Trophoblast cell (in vitro differentiated cells and primary cell): Measurements from ENCODE around the gene LITAF.

Source experiments
- DNase-seq, 2 donors: peaks; one replicate each; pipeline ENCODE4 v3.0.0-alpha.2; 2016
- H2AFZ ChIP-seq: 2 replicates; pipeline ENCODE4 v1.6.1; 2013; ENCODE audit warnings: low read length, moderate library complexity, mild to moderate bottlenecking; ENCODE audit not compliant: insufficient read depth, poor library complexity
- H2AK5ac ChIP-seq: 2 replicates; pipeline ENCODE4 v1.6.1; 2013; ENCODE audit warnings: mild to moderate bottlenecking, low read length
- H2BK120ac ChIP-seq: 2 replicates; pipeline ENCODE4 v1.6.1; 2013; ENCODE audit warnings: low read length, mild to moderate bottlenecking, moderate library complexity; ENCODE audit not compliant: insufficient read depth, poor library complexity
- H2BK12ac ChIP-seq: 2 replicates; pipeline ENCODE4 v1.6.1; 2013; ENCODE audit warnings: mild to moderate bottlenecking, low read length, moderate library complexity
- H2BK5ac ChIP-seq: 2 replicates; pipeline ENCODE4 v1.6.1; 2013; ENCODE audit warnings: low read length, low read depth, moderate library complexity, mild to moderate bottlenecking; ENCODE audit not compliant: poor library complexity
- H3K14ac ChIP-seq: 2 replicates; pipeline ENCODE4 v1.6.1; 2013; ENCODE audit warnings: mild to moderate bottlenecking, low read length
- H3K18ac ChIP-seq: 2 replicates; pipeline ENCODE4 v1.6.1; 2013; ENCODE audit warnings: mild to moderate bottlenecking, low read length
- H3K23ac ChIP-seq: 2 replicates; pipeline ENCODE4 v1.6.1; 2013; ENCODE audit warnings: low read length
- H3K27ac ChIP-seq: 2 replicates; pipeline ENCODE4 v1.5.1; 2013; ENCODE audit warnings: low read depth, mild to moderate bottlenecking, inconsistent platforms, low read length, moderate library complexity
- H3K27me3 ChIP-seq: 2 replicates; pipeline ENCODE4 v1.6.1; 2013; ENCODE audit warnings: inconsistent platforms, mild to moderate bottlenecking, low read length, moderate library complexity; ENCODE audit not compliant: insufficient read depth
- H3K36me3 ChIP-seq, 2 experiments: 1 replicate in 1 of 2; 2 replicates in 1 of 2; pipeline ENCODE4 v1.6.1; 2013; ENCODE audit warnings: low read length in 2 of 2, mild to moderate bottlenecking in 2 of 2, moderate library complexity in 1 of 2; ENCODE audit not compliant: insufficient read depth in 2 of 2, control insufficient read depth in 1 of 2
- H3K4ac ChIP-seq: 2 replicates; pipeline ENCODE4 v1.6.1; 2013; ENCODE audit warnings: low read depth, mild to moderate bottlenecking, low read length, moderate library complexity
- H3K4me1 ChIP-seq, 2 experiments: 1 replicate in 1 of 2; 2 replicates in 1 of 2; pipeline ENCODE4 v1.6.1; 2013; ENCODE audit warnings: low read length in 2 of 2, mild to moderate bottlenecking in 2 of 2, moderate library complexity in 1 of 2; ENCODE audit not compliant: insufficient read depth in 2 of 2, control insufficient read depth in 1 of 2
- H3K4me2 ChIP-seq: 2 replicates; pipeline ENCODE4 v1.6.1; 2013; ENCODE audit warnings: inconsistent platforms, mild to moderate bottlenecking, low read length, moderate library complexity
- H3K4me3 ChIP-seq: 2 replicates; pipeline ENCODE4 v1.5.1; 2013; ENCODE audit warnings: mild to moderate bottlenecking, low read depth, low read length, inconsistent platforms
- H3K79me1 ChIP-seq: one replicate; pipeline ENCODE4 v1.6.1; 2013; ENCODE audit warnings: low read length
- H3K79me2 ChIP-seq: 2 replicates; pipeline ENCODE4 v1.6.1; 2013; ENCODE audit warnings: low read length, mild to moderate bottlenecking; ENCODE audit not compliant: control insufficient read depth, insufficient read depth, poor library complexity
- H3K9ac ChIP-seq: 2 replicates; pipeline ENCODE4 v1.6.1; 2013; ENCODE audit warnings: mild to moderate bottlenecking, low read length
- H3K9me3 ChIP-seq: 2 replicates; pipeline ENCODE4 v1.6.1; 2013; ENCODE audit warnings: low read depth, mild to moderate bottlenecking, control low read depth, inconsistent platforms, low read length; ENCODE audit not compliant: insufficient read depth
- H4K12ac ChIP-seq: 2 replicates; pipeline ENCODE4 v1.6.1; 2013; ENCODE audit warnings: low read depth, mild to moderate bottlenecking, low read length, moderate library complexity
- H4K8ac ChIP-seq: 2 replicates; pipeline ENCODE4 v1.6.1; 2013; ENCODE audit warnings: low read depth, mild to moderate bottlenecking, low read length, moderate library complexity
- H4K91ac ChIP-seq: one replicate; pipeline ENCODE4 v1.6.1; 2013; ENCODE audit warnings: low read depth, mild to moderate bottlenecking, low read length, moderate library complexity
- WGBS: extraction: QIAGEN DNeasy Blood & Tissue Kit; methylation state at CpG from one replicate; pipeline ENCODE4 v1.1.7; 2013; ENCODE audit warnings: missing lambda C conversion rate; ENCODE audit not compliant: insufficient read length, insufficient coverage; ENCODE audit errors: extremely low coverage; 5-methylcytosine and 5-hydroxymethylcytosine counted together

The LITAF gene

DNA sequence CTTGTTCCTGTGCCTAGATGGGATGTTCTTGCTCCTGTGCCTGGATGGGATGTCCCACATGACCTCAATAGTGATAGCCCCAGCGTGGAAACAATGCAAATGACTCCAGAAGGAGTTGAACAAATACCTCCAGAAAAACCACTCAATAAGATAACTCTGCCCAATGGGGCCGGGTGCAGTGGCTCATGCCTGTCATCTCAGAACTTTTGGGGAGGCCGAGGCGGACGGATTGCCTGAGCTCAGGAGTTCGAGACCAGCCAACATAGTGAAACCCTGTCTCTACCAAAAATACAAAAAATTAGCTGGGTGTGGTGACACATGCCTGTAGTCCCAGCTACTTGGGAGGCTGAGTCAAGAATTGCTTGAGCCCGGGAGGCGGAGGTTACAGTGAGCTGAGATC is 15.2 kb upstream of the LITAF start:
- no peaks in the 10 kb centered on the region for H3K36me3 ChIP-seq
- H3K4me3 ChIP-seq: no peak overlapping the region
- H2BK5ac ChIP-seq: no peak overlapping the region
- no peak overlapping the region for H2BK12ac ChIP-seq
- no peak overlapping the region for H3K27ac ChIP-seq
- no peak for DNase-seq
- no peak overlapping the region for H2AK5ac ChIP-seq
- no peak overlapping the region for H3K9ac ChIP-seq
- no peak overlapping the region for H2AFZ ChIP-seq
- H4K91ac ChIP-seq: no peak overlapping the region
- H3K27me3 ChIP-seq: no peaks in the 10 kb centered on the region
- WGBS: no CpG with 5 or more reads among the region's 8 CpGs
- no peak overlapping the region for H4K8ac ChIP-seq
- no peak overlapping the region for H3K23ac ChIP-seq
- H3K14ac ChIP-seq: no peak overlapping the region
- H3K9me3 ChIP-seq: no peaks in the 10 kb centered on the region
- H3K4ac ChIP-seq: no peak overlapping the region
- peaks cover 8% of the 10 kb centered on the region for H3K79me1 ChIP-seq
- H3K79me2 ChIP-seq: no peaks in the 10 kb centered on the region
- H3K18ac ChIP-seq: no peak overlapping the region
- no peak overlapping the region for H2BK120ac ChIP-seq
- H3K4me2 ChIP-seq: no peak overlapping the region
- H3K4me1 ChIP-seq: peaks cover 9% of the 10 kb centered on the region in 2 experiments
- no peak overlapping the region for H4K12ac ChIP-seq

GRCh38 chr16:11601425-11601824 is 14.7 kb upstream of the LITAF start:
- Histone ChIP-seq H2BK5ac (no peak overlapping the region), H3K4me1 (peaks cover 11 to 12% of the 10 kb centered on the region in 2 experiments), H2AFZ (no peak overlapping the region), H3K23ac (no peak overlapping the region), H4K12ac (no peak overlapping the region), H4K8ac (no peak overlapping the region), H3K79me1 (peaks cover 9% of the 10 kb centered on the region), H3K14ac (no peak overlapping the region), H2BK12ac (no peak overlapping the region), H3K4me2 (no peak overlapping the region), H4K91ac (no peak overlapping the region), H3K9ac (no peak overlapping the region), H3K27ac (no peak overlapping the region), H3K4ac (no peak overlapping the region), H3K36me3 (no peaks in the 10 kb centered on the region), H2BK120ac (no peak overlapping the region), H3K18ac (no peak overlapping the region), H3K79me2 (no peaks in the 10 kb centered on the region), H3K4me3 (no peak overlapping the region), H2AK5ac (no peak overlapping the region), H3K9me3 (no peaks in the 10 kb centered on the region), H3K27me3 (no peaks in the 10 kb centered on the region)
- no CpG with 5 or more reads among the region's 8 CpGs for WGBS
- no peak for DNase-seq

GRCh38 chr16:11599579-11599978 is 12.9 kb upstream of the LITAF start:
- WGBS: no CpG with 5 or more reads among the region's 4 CpGs
- Histone ChIP-seq H2AK5ac (no peak overlapping the region), H4K91ac (no peak overlapping the region), H2BK5ac (no peak overlapping the region), H3K4ac (no peak overlapping the region), H4K8ac (no peak overlapping the region), H3K79me1 (peaks cover 9% of the 10 kb centered on the region), H3K9me3 (no peaks in the 10 kb centered on the region), H3K27ac (no peak overlapping the region), H2AFZ (no peak overlapping the region), H3K4me1 (peaks cover 9 to 12% of the 10 kb centered on the region in 2 experiments), H2BK120ac (no peak overlapping the region), H3K23ac (no peak overlapping the region), H3K79me2 (no peaks in the 10 kb centered on the region), H3K4me2 (no peak overlapping the region), H3K14ac (no peak overlapping the region), H3K9ac (no peak overlapping the region), H2BK12ac (no peak overlapping the region), H3K36me3 (no peaks in the 10 kb centered on the region), H3K4me3 (no peak overlapping the region), H3K18ac (no peak overlapping the region), H3K27me3 (no peaks in the 10 kb centered on the region), H4K12ac (no peak overlapping the region)
- no peak for DNase-seq

GRCh38 chr16:11597235-11598095 is 10.7 kb upstream of the LITAF start:
- no peak overlapping the region for H2AK5ac ChIP-seq
- H2BK5ac ChIP-seq: no peak overlapping the region
- H3K23ac ChIP-seq: no peak overlapping the region
- H4K8ac ChIP-seq: no peak overlapping the region
- H3K9ac ChIP-seq: no peak overlapping the region
- H4K12ac ChIP-seq: no peak overlapping the region
- H3K27me3 ChIP-seq: no peaks in the 10 kb centered on the region
- peak; percentile 86 to 93 for DNase-seq
- peak overlapping the region; percentile 2 for H2BK12ac ChIP-seq
- no peaks in the 10 kb centered on the region for H3K9me3 ChIP-seq
- H3K36me3 ChIP-seq: no peaks in the 10 kb centered on the region
- peak overlapping the region; percentile 11 for H3K14ac ChIP-seq
- H3K4me2 ChIP-seq: no peak overlapping the region
- no peak overlapping the region for H2BK120ac ChIP-seq
- no peak overlapping the region for H2AFZ ChIP-seq
- no peak overlapping the region for H3K4ac ChIP-seq
- H3K18ac ChIP-seq: no peak overlapping the region
- H4K91ac ChIP-seq: peak overlapping the region; percentile 4
- H3K79me2 ChIP-seq: no peaks in the 10 kb centered on the region
- H3K79me1 ChIP-seq: peaks cover 9% of the 10 kb centered on the region
- H3K4me1 ChIP-seq: peaks cover 9 to 12% of the 10 kb centered on the region in 2 experiments
- no CpG with 5 or more reads among the region's 14 CpGs for WGBS
- H3K27ac ChIP-seq: peak overlapping the region; percentile 33
- no peak overlapping the region for H3K4me3 ChIP-seq
